OCI-LY7 (cell line): ENCODE data around the gene NCOA5.

ENCODE experiments used
- EZH2phosphoT487 ChIP-seq: fragments of 200-600 bp; sonication (generic); IDR thresholded peaks from 2 replicates; pipeline ENCODE4 v1.6.1; 2018; ENCODE audit warnings: low read depth, borderline replicate concordance, mild to moderate bottlenecking, mixed run types, antibody characterized with exemption, low read length, moderate library complexity, mixed read lengths
- TF ChIP-seq, protein P1 (sequence below): fragments of 200-600 bp; sonication (generic); conservative IDR thresholded peaks from 2 replicates; pipeline ENCODE4 v1.5.1; 2014; ENCODE audit warnings: mild to moderate bottlenecking, antibody characterized with exemption, low read length, moderate library complexity, mixed read lengths

- TF ChIP-seq, protein P1, sequence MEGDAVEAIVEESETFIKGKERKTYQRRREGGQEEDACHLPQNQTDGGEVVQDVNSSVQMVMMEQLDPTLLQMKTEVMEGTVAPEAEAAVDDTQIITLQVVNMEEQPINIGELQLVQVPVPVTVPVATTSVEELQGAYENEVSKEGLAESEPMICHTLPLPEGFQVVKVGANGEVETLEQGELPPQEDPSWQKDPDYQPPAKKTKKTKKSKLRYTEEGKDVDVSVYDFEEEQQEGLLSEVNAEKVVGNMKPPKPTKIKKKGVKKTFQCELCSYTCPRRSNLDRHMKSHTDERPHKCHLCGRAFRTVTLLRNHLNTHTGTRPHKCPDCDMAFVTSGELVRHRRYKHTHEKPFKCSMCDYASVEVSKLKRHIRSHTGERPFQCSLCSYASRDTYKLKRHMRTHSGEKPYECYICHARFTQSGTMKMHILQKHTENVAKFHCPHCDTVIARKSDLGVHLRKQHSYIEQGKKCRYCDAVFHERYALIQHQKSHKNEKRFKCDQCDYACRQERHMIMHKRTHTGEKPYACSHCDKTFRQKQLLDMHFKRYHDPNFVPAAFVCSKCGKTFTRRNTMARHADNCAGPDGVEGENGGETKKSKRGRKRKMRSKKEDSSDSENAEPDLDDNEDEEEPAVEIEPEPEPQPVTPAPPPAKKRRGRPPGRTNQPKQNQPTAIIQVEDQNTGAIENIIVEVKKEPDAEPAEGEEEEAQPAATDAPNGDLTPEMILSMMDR = no peak
- TF ChIP-seq EZH2phosphoT487 = no peak
These were observed 12.2 kb upstream of the NCOA5 start for GRCh38 chr20:46101957-46102356.
